Measurements from ENCODE around the gene LRFN4. TPM values are rescaled to one million over a fixed set of nuclear protein-coding genes. Genes with fewer than 3 reads are reported as not detected.

Gene LRFN4
- total RNA-seq, 1 experiment from 2014 or later: 56.7 TPM

- CTCF ChIA-PET: no interaction called here
- in situ Hi-C loops (cut with HindIII; ENCODE audit: low pct_unique_long_range_greater_than_20kb, low sequenced_read_pairs) (no loop called here), intact Hi-C loops (cut with micrococcal nuclease; ENCODE audit: unreplicated experiment) (no loop called here)
- TF ChIP-seq CTCF (IDR thresholded peaks at IDR 0.05) (no peak), POLR2AphosphoS5 (IDR thresholded peaks at IDR 0.05; ENCODE audit: low read depth, low read length) (no peak), TCF7L2 (IDR thresholded peaks at IDR 0.05; ENCODE audit: low read depth, low read length) (no peak), REST (IDR thresholded peaks at IDR 0.05; ENCODE audit: insufficient read depth in 1 of 2, low read depth in 2 of 2, low read length in 1 of 2) (no peak), SIN3A (IDR thresholded peaks at IDR 0.05; ENCODE audit: borderline replicate concordance, insufficient read depth, low read depth, low read length) (no peak)
- Histone ChIP-seq H3K27ac (ENCODE audit: low read length) (no peak overlapping the region; the same call in 1 of the 2 replicates), H3K9me3 (ENCODE audit: control insufficient read depth, insufficient read depth, low read depth, low read length) (no peaks in the 10 kb centered on the region), H3K4me3 (ENCODE audit: low read depth in 2 of 2, low read length in 2 of 2) (peak overlapping the region; percentile 77 to 79), H3K27me3 (ENCODE audit: control insufficient read depth, insufficient read depth, low read length) (no peaks in the 10 kb centered on the region), H3K4me1 (ENCODE audit: control insufficient read depth, insufficient read depth, low read length) (peaks cover 22% of the 10 kb centered on the region), H3K36me3 (ENCODE audit: control insufficient read depth, insufficient read depth, low read length) (no peaks in the 10 kb centered on the region)
- BruUV-seq (replicated peaks): no TSS peak
- no peak for ATAC-seq
- no peak for DNase-seq (ENCODE audit: low read depth, low spot score)
- POLR2A ChIA-PET: no interaction called here
Measured at GRCh38 chr11:66858186-66858938, 1.5 kb downstream of the LRFN4 start.

GRCh38 chr11:66858939-66859685 is 2.2 kb downstream of the LRFN4 start:
- H3K4me3 ChIP-seq (ENCODE audit: low read depth in 2 of 2, low read length in 2 of 2): no peak overlapping the region

More at GRCh38 chr11:66858939-66859685, 2.2 kb downstream of the LRFN4 start:
- H3K9me3 ChIP-seq (ENCODE audit: control insufficient read depth, insufficient read depth, low read depth, low read length): no peaks in the 10 kb centered on the region
- H3K36me3 ChIP-seq (ENCODE audit: control insufficient read depth, insufficient read depth, low read length): no peaks in the 10 kb centered on the region
- peaks cover 22% of the 10 kb centered on the region for H3K4me1 ChIP-seq (ENCODE audit: control insufficient read depth, insufficient read depth, low read length)
- no peak for TF ChIP-seq REST (IDR thresholded peaks at IDR 0.05; ENCODE audit: insufficient read depth in 1 of 2, low read depth in 2 of 2, low read length in 1 of 2)
- no peak for TF ChIP-seq TCF7L2 (IDR thresholded peaks at IDR 0.05; ENCODE audit: low read depth, low read length)
- TF ChIP-seq CTCF (IDR thresholded peaks at IDR 0.05): no peak
- TF ChIP-seq POLR2AphosphoS5 (IDR thresholded peaks at IDR 0.05; ENCODE audit: low read depth, low read length): no peak
- no peak for TF ChIP-seq SIN3A (IDR thresholded peaks at IDR 0.05; ENCODE audit: borderline replicate concordance, insufficient read depth, low read depth, low read length)
- intact Hi-C loops (cut with micrococcal nuclease; ENCODE audit: unreplicated experiment): no loop called here
- no peak for DNase-seq (ENCODE audit: low read depth, low spot score)
- H3K27ac ChIP-seq (ENCODE audit: low read length): no peak overlapping the region; the same call in 1 of the 2 replicates
- CTCF ChIA-PET: no interaction called here
- BruUV-seq (replicated peaks): no TSS peak
- ATAC-seq: no peak
- POLR2A ChIA-PET: interaction anchor here (0.6 kb wide), 1 partner anchor 667 kb away, joined by 4 read pairs; no protein-coding TSS in a partner anchor
- in situ Hi-C loops (cut with HindIII; ENCODE audit: low pct_unique_long_range_greater_than_20kb, low sequenced_read_pairs): no loop called here
- no peaks in the 10 kb centered on the region for H3K27me3 ChIP-seq (ENCODE audit: control insufficient read depth, insufficient read depth, low read length)
